ENCODE data around the gene DHRS7B.
"Not testable (repeated sequence)": the region's sequence is repeated elsewhere in the genome, so short reads cannot be mapped to it uniquely, and the experiment has no call there.

Gene DHRS7B

GRCh38 chr17:21140911-21141310 lies 14.1 kb downstream of the DHRS7B start:
- Histone ChIP-seq H2BK120ac (ENCODE audit: low read depth, low read length) (no peak overlapping the region), H3K9ac (ENCODE audit: low read length) (no peak overlapping the region), H2BK15ac (replicated peaks; ENCODE audit: low read depth) (no peak overlapping the region), H2AK5ac (ENCODE audit: low read length) (no peak overlapping the region), H3K4me1 (ENCODE audit: control insufficient read depth, low read depth, low read length) (no peaks in the 10 kb centered on the region), H3K4ac (ENCODE audit: low read depth, low read length) (no peak overlapping the region), H4K5ac (ENCODE audit: low read length) (no peak overlapping the region), H3K4me3 (ENCODE audit: low read length) (no peak overlapping the region), H3K18ac (ENCODE audit: low read length) (no peak overlapping the region), H3K4me2 (ENCODE audit: low read length) (no peak overlapping the region), H2BK5ac (ENCODE audit: low read length) (no peak overlapping the region), H3K79me1 (ENCODE audit: low read length) (no peaks in the 10 kb centered on the region), H3K23ac (ENCODE audit: low read length) (no peak overlapping the region), H3K27me3 (ENCODE audit: insufficient read depth, low read length, poor library complexity) (no peaks in the 10 kb centered on the region), H3K56ac (ENCODE audit: low read length) (no peak overlapping the region), H3K27ac (ENCODE audit: low read depth, low read length) (no peak overlapping the region), H4K8ac (ENCODE audit: low read depth, low read length) (no peak overlapping the region), H3K36me3 (ENCODE audit: control insufficient read depth, insufficient read depth, low read length) (no peaks in the 10 kb centered on the region), H3K79me2 (ENCODE audit: control insufficient read depth, insufficient read depth, low read length) (no peaks in the 10 kb centered on the region)
- no CpG with 5 or more reads among the region's 6 CpGs for WGBS (ENCODE audit: extremely low coverage, insufficient coverage, low lambda C conversion rate)
- no peak for DNase-seq

- Histone ChIP-seq H3K79me2 (ENCODE audit: control insufficient read depth, insufficient read depth, low read length) (no peaks in the 10 kb centered on the region), H3K23ac (ENCODE audit: low read length) (no peak overlapping the region), H2BK120ac (ENCODE audit: low read depth, low read length) (no peak overlapping the region), H3K27me3 (ENCODE audit: insufficient read depth, low read length, poor library complexity) (no peaks in the 10 kb centered on the region), H3K9ac (ENCODE audit: low read length) (no peak overlapping the region), H2BK15ac (replicated peaks; ENCODE audit: low read depth) (no peak overlapping the region), H3K4me1 (ENCODE audit: control insufficient read depth, low read depth, low read length) (no peaks in the 10 kb centered on the region), H4K8ac (ENCODE audit: low read depth, low read length) (no peak overlapping the region), H4K5ac (ENCODE audit: low read length) (no peak overlapping the region), H3K18ac (ENCODE audit: low read length) (no peak overlapping the region), H2AK5ac (ENCODE audit: low read length) (no peak overlapping the region), H2BK5ac (ENCODE audit: low read length) (no peak overlapping the region), H3K4me2 (ENCODE audit: low read length) (no peak overlapping the region), H3K4ac (ENCODE audit: low read depth, low read length) (no peak overlapping the region), H3K36me3 (ENCODE audit: control insufficient read depth, insufficient read depth, low read length) (no peaks in the 10 kb centered on the region), H3K56ac (ENCODE audit: low read length) (no peak overlapping the region), H3K27ac (ENCODE audit: low read depth, low read length) (no peak overlapping the region), H3K4me3 (ENCODE audit: low read length) (no peak overlapping the region), H3K79me1 (ENCODE audit: low read length) (no peaks in the 10 kb centered on the region)
- no CpG with 5 or more reads among the region's 2 CpGs for WGBS (ENCODE audit: extremely low coverage, insufficient coverage, low lambda C conversion rate)
- DNase-seq = no peak
Measured at GRCh38 chr17:21141331-21141730, 14.6 kb downstream of the DHRS7B start.

- H3K27ac ChIP-seq (ENCODE audit: low read depth, low read length); H3K36me3 ChIP-seq (ENCODE audit: control insufficient read depth, insufficient read depth, low read length); H4K8ac ChIP-seq (ENCODE audit: low read depth, low read length); H3K4me2 ChIP-seq (ENCODE audit: low read length); H2BK5ac ChIP-seq (ENCODE audit: low read length); H2AK5ac ChIP-seq (ENCODE audit: low read length); H3K4me1 ChIP-seq (ENCODE audit: control insufficient read depth, low read depth, low read length); H2BK120ac ChIP-seq (ENCODE audit: low read depth, low read length); DNase-seq; H3K56ac ChIP-seq (ENCODE audit: low read length); H2BK15ac ChIP-seq (replicated peaks; ENCODE audit: low read depth); H3K4ac ChIP-seq (ENCODE audit: low read depth, low read length); H3K79me1 ChIP-seq (ENCODE audit: low read length); H4K5ac ChIP-seq (ENCODE audit: low read length); H3K4me3 ChIP-seq (ENCODE audit: low read length); H3K27me3 ChIP-seq (ENCODE audit: insufficient read depth, low read length, poor library complexity); H3K9ac ChIP-seq (ENCODE audit: low read length); H3K23ac ChIP-seq (ENCODE audit: low read length); H3K18ac ChIP-seq (ENCODE audit: low read length); H3K79me2 ChIP-seq (ENCODE audit: control insufficient read depth, insufficient read depth, low read length): not testable (repeated sequence)
- no CpG with 5 or more reads among the region's 12 CpGs for WGBS (ENCODE audit: extremely low coverage, insufficient coverage, low lambda C conversion rate)
Measured at GRCh38 chr17:21142065-21142464, 15.3 kb downstream of the DHRS7B start.

GRCh38 chr17:21143695-21144094 lies 16.9 kb downstream of the DHRS7B start:
- H3K27ac ChIP-seq (ENCODE audit: low read depth, low read length) = no peak overlapping the region
- H3K79me1 ChIP-seq (ENCODE audit: low read length) = no peaks in the 10 kb centered on the region
- no peak overlapping the region for H2BK15ac ChIP-seq (replicated peaks; ENCODE audit: low read depth)
- no peaks in the 10 kb centered on the region for H3K79me2 ChIP-seq (ENCODE audit: control insufficient read depth, insufficient read depth, low read length)
- H2AK5ac ChIP-seq (ENCODE audit: low read length) = no peak overlapping the region
- no peaks in the 10 kb centered on the region for H3K27me3 ChIP-seq (ENCODE audit: insufficient read depth, low read length, poor library complexity)
- H2BK120ac ChIP-seq (ENCODE audit: low read depth, low read length) = no peak overlapping the region
- H3K9ac ChIP-seq (ENCODE audit: low read length) = no peak overlapping the region
- no CpG with 5 or more reads among the region's 3 CpGs for WGBS (ENCODE audit: extremely low coverage, insufficient coverage, low lambda C conversion rate)
- no peak overlapping the region for H4K5ac ChIP-seq (ENCODE audit: low read length)
- H2BK5ac ChIP-seq (ENCODE audit: low read length) = no peak overlapping the region
- no peak overlapping the region for H3K23ac ChIP-seq (ENCODE audit: low read length)
- no peak overlapping the region for H3K4me2 ChIP-seq (ENCODE audit: low read length)
- H3K18ac ChIP-seq (ENCODE audit: low read length) = no peak overlapping the region
- no peak overlapping the region for H3K4ac ChIP-seq (ENCODE audit: low read depth, low read length)
- H4K8ac ChIP-seq (ENCODE audit: low read depth, low read length) = no peak overlapping the region
- no peak for DNase-seq
- no peak overlapping the region for H3K4me3 ChIP-seq (ENCODE audit: low read length)
- H3K56ac ChIP-seq (ENCODE audit: low read length) = no peak overlapping the region
- H3K4me1 ChIP-seq (ENCODE audit: control insufficient read depth, low read depth, low read length) = no peaks in the 10 kb centered on the region
- H3K36me3 ChIP-seq (ENCODE audit: control insufficient read depth, insufficient read depth, low read length) = no peaks in the 10 kb centered on the region

- H2AK5ac ChIP-seq (ENCODE audit: low read length); DNase-seq; H3K79me1 ChIP-seq (ENCODE audit: low read length); H3K4me2 ChIP-seq (ENCODE audit: low read length); H2BK5ac ChIP-seq (ENCODE audit: low read length); H3K23ac ChIP-seq (ENCODE audit: low read length); H3K4ac ChIP-seq (ENCODE audit: low read depth, low read length); H4K8ac ChIP-seq (ENCODE audit: low read depth, low read length); H3K27ac ChIP-seq (ENCODE audit: low read depth, low read length); H3K79me2 ChIP-seq (ENCODE audit: control insufficient read depth, insufficient read depth, low read length); H2BK15ac ChIP-seq (replicated peaks; ENCODE audit: low read depth); H3K9ac ChIP-seq (ENCODE audit: low read length); H3K27me3 ChIP-seq (ENCODE audit: insufficient read depth, low read length, poor library complexity); H3K4me1 ChIP-seq (ENCODE audit: control insufficient read depth, low read depth, low read length); H3K36me3 ChIP-seq (ENCODE audit: control insufficient read depth, insufficient read depth, low read length); H3K56ac ChIP-seq (ENCODE audit: low read length); H4K5ac ChIP-seq (ENCODE audit: low read length); H2BK120ac ChIP-seq (ENCODE audit: low read depth, low read length); H3K18ac ChIP-seq (ENCODE audit: low read length); H3K4me3 ChIP-seq (ENCODE audit: low read length): not testable (repeated sequence)
- no CpG with 5 or more reads among the region's 3 CpGs for WGBS (ENCODE audit: extremely low coverage, insufficient coverage, low lambda C conversion rate)
Measured at GRCh38 chr17:21144299-21144698, 17.5 kb downstream of the DHRS7B start.

- no peak for DNase-seq
- Histone ChIP-seq H3K27me3 (ENCODE audit: insufficient read depth, low read length, poor library complexity) (no peaks in the 10 kb centered on the region), H4K8ac (ENCODE audit: low read depth, low read length) (no peak overlapping the region), H2AK5ac (ENCODE audit: low read length) (no peak overlapping the region), H2BK5ac (ENCODE audit: low read length) (no peak overlapping the region), H3K18ac (ENCODE audit: low read length) (no peak overlapping the region), H3K4me3 (ENCODE audit: low read length) (no peak overlapping the region), H3K79me2 (ENCODE audit: control insufficient read depth, insufficient read depth, low read length) (no peaks in the 10 kb centered on the region), H3K56ac (ENCODE audit: low read length) (no peak overlapping the region), H3K27ac (ENCODE audit: low read depth, low read length) (no peak overlapping the region), H4K5ac (ENCODE audit: low read length) (no peak overlapping the region), H3K79me1 (ENCODE audit: low read length) (no peaks in the 10 kb centered on the region), H3K9ac (ENCODE audit: low read length) (no peak overlapping the region), H3K4me1 (ENCODE audit: control insufficient read depth, low read depth, low read length) (no peaks in the 10 kb centered on the region), H2BK120ac (ENCODE audit: low read depth, low read length) (no peak overlapping the region), H3K4ac (ENCODE audit: low read depth, low read length) (no peak overlapping the region), H3K4me2 (ENCODE audit: low read length) (no peak overlapping the region), H3K36me3 (ENCODE audit: control insufficient read depth, insufficient read depth, low read length) (no peaks in the 10 kb centered on the region), H2BK15ac (replicated peaks; ENCODE audit: low read depth) (no peak overlapping the region), H3K23ac (ENCODE audit: low read length) (no peak overlapping the region)
- WGBS (ENCODE audit: extremely low coverage, insufficient coverage, low lambda C conversion rate) = no CpG with 5 or more reads among the region's 3 CpGs
Measured at GRCh38 chr17:21146362-21147015, 19.7 kb downstream of the DHRS7B start.
